CD4-positive, alpha-beta memory T cell (primary cell): ENCODE data around the gene FAM120A. TPM values are rescaled to one million over a fixed set of nuclear protein-coding genes. Genes with fewer than 3 reads are reported as not detected.

Experiments used
- CTCF ChIA-PET: fragments of 350-600 bp; sonication (Branson Sonifier 250); formaldehyde crosslinking; loops from one replicate; lab custom pipeline; 2021; ENCODE audit warnings: inconsistent platforms; ENCODE audit not compliant: partially characterized antibody; lab: Charles Lee
- POLR2A ChIA-PET: fragments of 350-600 bp; sonication (Branson Sonifier 250); formaldehyde crosslinking; loops from one replicate; lab custom pipeline; 2021; ENCODE audit not compliant: partially characterized antibody; lab: Charles Lee
- DNase-seq, 5 donors: peaks; one replicate each; pipeline versions ENCODE4 v3.0.0 to v3.0.0-alpha.2; 2020 to 2022; ENCODE audit warnings: mixed read lengths in 1 of 5
- H3K27ac ChIP-seq: one replicate; pipeline ENCODE4 v1.7.0; 2013; ENCODE audit warnings: low read depth, low read length
- H3K27me3 ChIP-seq: 2 replicates; pipeline ENCODE4 v1.7.0; 2013; ENCODE audit warnings: mild to moderate bottlenecking, low read length, moderate library complexity; ENCODE audit not compliant: insufficient read depth
- H3K36me3 ChIP-seq: 2 replicates; pipeline ENCODE4 v1.7.0; 2013; ENCODE audit warnings: mild to moderate bottlenecking, low read length, moderate library complexity; ENCODE audit not compliant: insufficient read depth
- H3K4me1 ChIP-seq: 2 replicates; pipeline ENCODE4 v1.7.0; 2013; ENCODE audit warnings: mild to moderate bottlenecking, low read length, moderate library complexity; ENCODE audit not compliant: insufficient read depth
- H3K4me3 ChIP-seq, 2 donors: one replicate each; pipeline ENCODE4 v1.7.0; 2013; ENCODE audit warnings: low read length in 2 of 2, mild to moderate bottlenecking in 1 of 2
- H3K9me3 ChIP-seq, 2 donors: one replicate each; pipeline ENCODE4 v1.7.0; 2013; ENCODE audit warnings: low read length in 2 of 2, control low read depth in 1 of 2; ENCODE audit not compliant: control insufficient read depth in 1 of 2
- H3K27ac Mint-ChIP-seq, 7 donors: one replicate each; pipeline ENCODE4 v1.8.0; 2020 to 2021; ENCODE audit warnings: mixed read lengths in 7 of 7, mild to moderate bottlenecking in 6 of 7, inconsistent platforms in 3 of 7, moderate library complexity in 3 of 7
- H3K27me3 Mint-ChIP-seq, 2 donors: one replicate each; pipeline ENCODE4 v1.8.0; 2020 to 2021; ENCODE audit warnings: mixed read lengths in 2 of 2
- H3K36me3 Mint-ChIP-seq, 2 donors: one replicate each; pipeline ENCODE4 v1.8.0; 2020 to 2021; ENCODE audit warnings: mixed read lengths in 2 of 2, inconsistent platforms in 1 of 2, mild to moderate bottlenecking in 1 of 2
- H3K4me1 Mint-ChIP-seq, 4 donors: one replicate each; pipeline ENCODE4 v1.8.0; 2020 to 2021; ENCODE audit warnings: mixed read lengths in 4 of 4, mild to moderate bottlenecking in 1 of 4
- H3K4me3 Mint-ChIP-seq, 8 donors: one replicate each; pipeline ENCODE4 v1.8.0; 2020 to 2021; ENCODE audit warnings: mixed read lengths in 8 of 8, mild to moderate bottlenecking in 7 of 8, moderate library complexity in 6 of 8, inconsistent platforms in 3 of 8
- H3K9me3 Mint-ChIP-seq, 8 donors: one replicate each; pipeline ENCODE4 v1.8.0; 2020 to 2021; ENCODE audit warnings: mixed read lengths in 8 of 8, mild to moderate bottlenecking in 5 of 8, inconsistent platforms in 3 of 8, moderate library complexity in 1 of 8
- intact Hi-C: fragments of 100-400 bp; cut with micrococcal nuclease; formaldehyde crosslinking; loops from one replicate; pipeline ENCODE4 v1.15.1; 2023
- polyA plus RNA-seq, 2 donors: library from polyadenylated mRNA; unstranded; fragments of 300-500 nt; fragmentation: Illumina TruSeq; gene quantifications; one replicate each; pipeline ENCODE4 v1.2.3, GENCODE V29; 2021
- total RNA-seq, 2 experiments: library from RNA; stranded (reverse); gene quantifications; one replicate each; pipeline ENCODE4 v1.2.3, GENCODE V29; 2021

FAM120A gene
- total and polyA plus RNA-seq, 4 experiments from 2014 or later, result 6.2 to 88.5 (median 49.9) TPM

DNA sequence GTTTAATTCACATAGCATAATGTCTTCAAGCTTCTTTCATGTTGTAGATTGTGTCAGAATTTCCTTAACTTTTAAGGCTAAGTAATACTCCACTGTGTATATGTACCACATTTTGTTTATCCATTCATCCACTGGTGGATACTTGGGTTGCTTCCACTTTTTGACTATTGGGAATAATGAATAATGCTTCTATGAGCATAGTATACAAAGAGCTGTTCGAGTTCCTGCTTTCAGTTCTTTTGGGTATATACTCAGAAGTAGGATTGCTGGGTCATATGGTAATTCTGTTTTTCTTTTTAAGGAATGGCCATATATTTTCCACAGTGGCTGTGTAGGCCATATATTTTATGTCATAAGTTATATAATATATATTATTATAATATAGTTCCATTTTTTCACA, 5.5 kb downstream of the FAM120A start:
- DNase-seq, result no peak
- Mint-ChIP-seq H3K4me3 (peak overlapping the region in 3 of 8 donors; percentile 18 to 79 (median 69)), H3K9me3 (no peaks in the 10 kb centered on the region), H3K27ac (peak overlapping the region; percentile 52 to 88 (median 63)), H3K27me3 (no peaks in the 10 kb centered on the region), H3K4me1 (peaks cover 56 to 87% (median 66%) of the 10 kb centered on the region in 4 donors), H3K36me3 (peaks cover 4 to 17% of the 10 kb centered on the region in 2 donors)
- Histone ChIP-seq H3K36me3 (no peaks in the 10 kb centered on the region), H3K27me3 (no peaks in the 10 kb centered on the region), H3K9me3 (no peaks in the 10 kb centered on the region), H3K27ac (peak overlapping the region; percentile 44), H3K4me3 (no peak overlapping the region), H3K4me1 (peaks cover 77% of the 10 kb centered on the region)
- intact Hi-C loops, result loop anchor here (10.0 kb wide), 4 partner anchors 322 to 1342 kb away; partner anchors contain the start of genes NINJ1, SPTLC1 and ZNF169
- ChIA-PET POLR2A (interaction anchor here (0.6 to 1.3 kb wide), 6 partner anchors 9 to 323 kb away, joined by 3 to 5 read pairs (median 4); partner anchors contain the start of gene NINJ1), CTCF (interaction anchor here (1.2 kb wide), 1 partner anchor 109 kb away, joined by 4 read pairs; no protein-coding TSS in a partner anchor)

DNA sequence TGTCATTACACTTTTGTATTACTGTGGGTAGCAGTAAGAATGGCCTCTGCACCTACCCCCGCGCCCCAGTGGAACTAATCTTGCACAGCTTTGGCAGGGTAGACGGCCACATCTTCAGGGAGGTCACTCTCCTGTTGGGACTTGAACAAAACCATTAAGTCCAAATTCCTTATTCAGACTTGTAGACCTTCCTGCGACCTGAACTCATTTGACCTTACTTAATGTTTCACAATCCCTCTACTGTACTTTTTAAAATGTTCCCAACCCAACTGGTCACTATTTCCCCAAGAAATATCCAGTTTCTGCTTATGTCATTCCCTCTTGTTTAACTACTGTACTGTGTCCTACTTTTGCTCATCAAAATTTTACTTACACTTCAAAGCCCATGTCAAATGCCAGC, 7.2 kb downstream of the FAM120A start:
- no peak for DNase-seq
- peaks cover 64 to 92% (median 73%) of the 10 kb centered on the region in 4 donors for H3K4me1 Mint-ChIP-seq
- intact Hi-C loops, result loop anchor here (10.0 kb wide), 4 partner anchors 324 to 1344 kb away; partner anchors contain the start of genes NINJ1, SPTLC1 and ZNF169
- peak overlapping the region in 3 of 8 donors; percentile 22 to 56 (median 42) for H3K4me3 Mint-ChIP-seq
- H3K27me3 ChIP-seq, result no peaks in the 10 kb centered on the region
- ChIA-PET CTCF (no interaction called here), POLR2A (no interaction called here)
- H3K9me3 ChIP-seq, result no peaks in the 10 kb centered on the region
- H3K4me1 ChIP-seq, result peaks cover 82% of the 10 kb centered on the region
- H3K27ac Mint-ChIP-seq, result peak overlapping the region in 5 of 7 donors; percentile 52 to 66 (median 55)
- no peaks in the 10 kb centered on the region for H3K36me3 ChIP-seq
- H3K27me3 Mint-ChIP-seq, result no peaks in the 10 kb centered on the region
- no peak overlapping the region for H3K4me3 ChIP-seq
- no peaks in the 10 kb centered on the region for H3K9me3 Mint-ChIP-seq
- peaks cover 4 to 7% of the 10 kb centered on the region in 2 donors for H3K36me3 Mint-ChIP-seq
- H3K27ac ChIP-seq, result no peak overlapping the region

DNA sequence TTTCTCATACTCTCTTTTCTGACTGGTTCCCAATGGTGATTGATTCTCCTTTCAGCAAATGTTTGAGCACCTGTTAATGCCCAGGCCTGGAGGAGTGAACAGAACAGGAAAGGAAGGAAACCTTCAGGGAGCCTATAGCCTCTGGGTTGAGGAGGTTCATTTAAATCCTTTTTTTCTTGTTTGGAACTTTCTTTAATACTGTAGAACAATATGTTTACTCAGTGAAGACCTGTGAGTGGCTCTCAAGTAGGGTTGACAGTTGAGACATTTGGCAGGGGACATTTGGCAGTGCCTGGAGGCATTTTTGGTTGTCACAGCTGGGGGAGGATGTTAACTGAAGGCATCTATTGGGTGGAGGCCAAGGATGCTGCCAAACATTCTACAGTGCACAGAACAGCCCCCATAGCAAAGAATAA, 8.0 kb downstream of the FAM120A start:
- Histone ChIP-seq H3K36me3 (no peaks in the 10 kb centered on the region), H3K27me3 (no peaks in the 10 kb centered on the region), H3K4me1 (peaks cover 82% of the 10 kb centered on the region), H3K27ac (no peak overlapping the region), H3K9me3 (no peaks in the 10 kb centered on the region), H3K4me3 (no peak overlapping the region)
- DNase-seq, result no peak
- ChIA-PET CTCF (no interaction called here), POLR2A (no interaction called here)
- H3K9me3 Mint-ChIP-seq, result no peaks in the 10 kb centered on the region
- peak overlapping the region in 4 of 8 donors; percentile 5 to 56 (median 30) for H3K4me3 Mint-ChIP-seq
- H3K4me1 Mint-ChIP-seq, result peaks cover 66 to 92% (median 73%) of the 10 kb centered on the region in 4 donors
- H3K36me3 Mint-ChIP-seq, result peaks cover 4 to 7% of the 10 kb centered on the region in 2 donors
- intact Hi-C loops, result loop anchor here (10.0 kb wide), 4 partner anchors 325 to 1345 kb away; partner anchors contain the start of genes NINJ1, SPTLC1 and ZNF169
- no peaks in the 10 kb centered on the region for H3K27me3 Mint-ChIP-seq
- H3K27ac Mint-ChIP-seq, result peak overlapping the region in 4 of 7 donors; percentile 52 to 85 (median 80)

DNA sequence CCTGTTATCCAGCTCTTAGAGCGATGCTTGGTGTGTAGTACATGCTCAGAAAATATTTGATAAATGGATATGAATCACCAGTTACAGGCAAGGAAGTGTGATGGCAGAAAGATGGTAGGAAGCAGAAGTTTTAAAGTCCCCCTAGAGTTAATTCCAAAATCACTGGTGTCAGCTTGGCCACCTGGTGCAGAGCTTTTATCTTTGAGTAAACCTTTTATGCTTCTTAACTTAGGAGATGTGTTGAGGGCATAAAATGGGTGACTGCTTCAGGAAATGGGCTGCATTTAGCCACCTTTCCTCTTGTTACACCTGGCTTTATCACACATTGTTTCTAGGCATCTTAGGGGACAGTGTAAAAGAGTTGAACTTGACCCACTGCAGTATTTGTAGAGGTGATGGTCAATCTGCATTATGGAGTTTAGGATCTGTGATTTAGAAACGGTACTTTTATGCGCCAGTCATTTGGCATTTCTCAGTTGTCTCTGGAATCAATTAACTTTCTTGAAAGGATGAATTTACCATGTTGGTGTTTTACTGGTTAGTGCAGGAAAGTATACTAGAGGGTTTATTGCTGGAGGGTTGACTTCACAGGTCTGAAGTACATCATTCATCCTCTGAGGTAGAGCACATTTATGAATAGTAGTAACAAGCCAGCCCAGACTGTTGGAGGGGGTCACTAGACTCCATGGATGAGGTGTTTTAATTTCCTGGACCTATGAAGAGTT, 9.4 kb downstream of the FAM120A start:
- Mint-ChIP-seq H3K27ac (peak overlapping the region in 5 of 7 donors; percentile 14 to 89 (median 33)), H3K36me3 (peaks cover 4 to 9% of the 10 kb centered on the region in 2 donors), H3K4me1 (peaks cover 72 to 95% (median 80%) of the 10 kb centered on the region in 4 donors), H3K27me3 (no peaks in the 10 kb centered on the region), H3K4me3 (peak overlapping the region in 3 of 8 donors; percentile 20 to 43 (median 39)), H3K9me3 (no peaks in the 10 kb centered on the region)
- Histone ChIP-seq H3K4me1 (peaks cover 82% of the 10 kb centered on the region), H3K27ac (no peak overlapping the region), H3K36me3 (no peaks in the 10 kb centered on the region), H3K9me3 (no peaks in the 10 kb centered on the region), H3K27me3 (no peaks in the 10 kb centered on the region), H3K4me3 (no peak overlapping the region)
- intact Hi-C loops, result no loop called here
- ChIA-PET POLR2A (no interaction called here), CTCF (no interaction called here)
- no peak for DNase-seq

DNA sequence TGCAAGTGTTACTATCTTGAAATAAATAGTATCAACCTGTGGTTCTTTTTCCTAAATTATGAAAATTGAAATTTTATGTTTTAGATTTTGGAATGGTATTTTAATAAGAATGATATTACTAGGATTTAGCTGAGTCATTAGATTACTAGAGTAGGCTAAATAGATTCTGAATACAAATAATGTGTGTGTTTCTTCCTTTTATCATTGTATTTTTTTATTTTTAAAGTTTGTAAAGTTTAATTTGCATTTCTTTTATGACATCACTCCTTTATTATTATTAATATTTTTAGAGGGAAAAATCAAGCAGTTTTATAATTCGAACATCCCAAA, 9.9 kb downstream of the FAM120A start:
- no peak for DNase-seq
- H3K36me3 Mint-ChIP-seq, result peaks cover 4 to 9% of the 10 kb centered on the region in 2 donors
- Histone ChIP-seq H3K27ac (no peak overlapping the region), H3K4me3 (no peak overlapping the region), H3K27me3 (no peaks in the 10 kb centered on the region), H3K4me1 (peaks cover 82% of the 10 kb centered on the region), H3K36me3 (no peaks in the 10 kb centered on the region), H3K9me3 (no peaks in the 10 kb centered on the region)
- H3K27me3 Mint-ChIP-seq, result no peaks in the 10 kb centered on the region
- ChIA-PET CTCF (no interaction called here), POLR2A (no interaction called here)
- H3K27ac Mint-ChIP-seq, result peak overlapping the region in 2 of 7 donors; percentile 14 to 33
- intact Hi-C loops, result no loop called here
- no peaks in the 10 kb centered on the region for H3K9me3 Mint-ChIP-seq
- H3K4me3 Mint-ChIP-seq, result no peak overlapping the region
- peaks cover 71 to 95% (median 80%) of the 10 kb centered on the region in 4 donors for H3K4me1 Mint-ChIP-seq

DNA sequence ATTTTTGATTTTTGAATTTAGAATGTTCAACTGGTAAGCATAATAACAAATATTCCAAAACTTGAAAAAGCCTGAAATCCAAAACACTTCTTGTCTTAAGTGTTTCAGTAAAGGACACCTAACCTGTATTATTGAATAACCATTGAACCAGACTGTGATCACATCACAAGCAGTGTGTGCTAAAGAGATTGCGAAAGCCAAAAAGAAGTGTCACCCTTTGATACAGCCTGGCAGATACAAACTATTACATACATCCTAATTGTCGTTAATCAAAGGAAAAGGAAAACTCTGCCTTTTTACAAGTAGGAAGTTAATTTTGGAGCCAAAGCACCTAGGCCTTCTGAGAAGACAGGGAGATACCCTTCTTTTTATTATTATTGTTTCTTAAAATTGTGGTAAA, 10.3 kb downstream of the FAM120A start:
- Histone ChIP-seq H3K4me3 (no peak overlapping the region), H3K27ac (no peak overlapping the region), H3K36me3 (no peaks in the 10 kb centered on the region), H3K27me3 (no peaks in the 10 kb centered on the region), H3K9me3 (no peaks in the 10 kb centered on the region), H3K4me1 (peaks cover 82% of the 10 kb centered on the region)
- peaks cover 4 to 9% of the 10 kb centered on the region in 2 donors for H3K36me3 Mint-ChIP-seq
- no peaks in the 10 kb centered on the region for H3K9me3 Mint-ChIP-seq
- H3K4me3 Mint-ChIP-seq, result peak overlapping the region in 1 of 8 donors; percentile 28
- no peak overlapping the region for H3K27ac Mint-ChIP-seq
- DNase-seq, result no peak
- ChIA-PET CTCF (interaction anchor here (4.0 kb wide), 1 partner anchor 8 kb away, joined by 19 read pairs; the partner anchor contains the start of gene FAM120AOS), POLR2A (interaction anchor here (0.7 kb wide), 1 partner anchor 498 kb away, joined by 3 read pairs; no protein-coding TSS in a partner anchor)
- H3K27me3 Mint-ChIP-seq, result no peaks in the 10 kb centered on the region
- intact Hi-C loops, result no loop called here
- peaks cover 71 to 95% (median 80%) of the 10 kb centered on the region in 4 donors for H3K4me1 Mint-ChIP-seq
